GM12891 (cell line): Measurements from ENCODE around the gene ZNF71.

Experiments used
- POLR2A ChIP-seq: IDR thresholded peaks from 2 replicates; pipeline ENCODE4 v1.6.1; 2011; ENCODE audit warnings: low read depth, low read length, control low read depth
- POLR2AphosphoS5 ChIP-seq: IDR thresholded peaks from 2 replicates; pipeline ENCODE4 v1.6.1; 2011; ENCODE audit warnings: low read depth, low read length, control low read depth
- POU2F2 ChIP-seq: IDR thresholded peaks from 2 replicates; pipeline ENCODE4 v1.6.1; 2011; ENCODE audit warnings: low read depth, mild to moderate bottlenecking, control low read depth, low read length, moderate library complexity
- SPI1 ChIP-seq: IDR thresholded peaks from 2 replicates; pipeline ENCODE4 v1.6.1; 2011; ENCODE audit warnings: low read depth, low read length, control low read depth
- TAF1 ChIP-seq: IDR thresholded peaks from 2 replicates; pipeline ENCODE4 v1.6.1; 2011; ENCODE audit warnings: low read depth, low read length, control low read depth

- TF ChIP-seq POLR2A (no peak), POU2F2 (no peak), POLR2AphosphoS5 (no peak), TAF1 (no peak), SPI1 (no peak)
Measured at GRCh38 chr19:56663931-56664500, 68.9 kb downstream of the ZNF71 start.
